Parathyroid adenoma (tissue), 2 donors: ENCODE data around the gene HERC3.

Experiments
- H2AFZ ChIP-seq: fragments of 300-600 bp; sonication (generic); one replicate; pipeline ENCODE4 v1.7.0; 2017; ENCODE audit warnings: antibody characterized with exemption, mild to moderate bottlenecking
- H3K27ac ChIP-seq: fragments of 300-600 bp; sonication (generic); one replicate; pipeline ENCODE4 v1.7.0; 2017
- H3K27me3 ChIP-seq: fragments of 300-600 bp; sonication (generic); one replicate; pipeline ENCODE4 v1.7.0; 2017; ENCODE audit warnings: low read length; ENCODE audit not compliant: control insufficient read depth, insufficient read depth
- H3K36me3 ChIP-seq: fragments of 300-600 bp; sonication (generic); one replicate; pipeline ENCODE4 v1.7.0; 2017; ENCODE audit warnings: low read length; ENCODE audit not compliant: control insufficient read depth, insufficient read depth
- H3K4me1 ChIP-seq: fragments of 300-600 bp; sonication (generic); one replicate; pipeline ENCODE4 v1.7.0; 2017; ENCODE audit warnings: control low read depth
- H3K4me2 ChIP-seq: fragments of 300-600 bp; sonication (generic); one replicate; pipeline ENCODE4 v1.7.0; 2017; ENCODE audit warnings: low read length
- H3K4me3 ChIP-seq: fragments of 300-600 bp; sonication (generic); one replicate; pipeline ENCODE4 v1.7.0; 2017; ENCODE audit warnings: low read depth, low read length
- H3K79me2 ChIP-seq: fragments of 300-600 bp; sonication (generic); one replicate; pipeline ENCODE4 v1.7.0; 2017; ENCODE audit warnings: control low read depth
- H3K9ac ChIP-seq: fragments of 300-600 bp; sonication (generic); one replicate; pipeline ENCODE4 v1.7.0; 2017; ENCODE audit warnings: mild to moderate bottlenecking
- H3K9me3 ChIP-seq: fragments of 300-600 bp; sonication (generic); one replicate; pipeline ENCODE4 v1.7.0; 2017; ENCODE audit warnings: low read length; ENCODE audit not compliant: control insufficient read depth
- TF ChIP-seq, protein P1 (sequence below): fragments of 300-600 bp; sonication (generic); IDR thresholded peaks from one replicate; pipeline ENCODE4 v1.7.0; 2017; ENCODE audit warnings: antibody characterized with exemption, mild to moderate bottlenecking
- donor health status: primary hyperparathyroidism.

Gene HERC3

DNA sequence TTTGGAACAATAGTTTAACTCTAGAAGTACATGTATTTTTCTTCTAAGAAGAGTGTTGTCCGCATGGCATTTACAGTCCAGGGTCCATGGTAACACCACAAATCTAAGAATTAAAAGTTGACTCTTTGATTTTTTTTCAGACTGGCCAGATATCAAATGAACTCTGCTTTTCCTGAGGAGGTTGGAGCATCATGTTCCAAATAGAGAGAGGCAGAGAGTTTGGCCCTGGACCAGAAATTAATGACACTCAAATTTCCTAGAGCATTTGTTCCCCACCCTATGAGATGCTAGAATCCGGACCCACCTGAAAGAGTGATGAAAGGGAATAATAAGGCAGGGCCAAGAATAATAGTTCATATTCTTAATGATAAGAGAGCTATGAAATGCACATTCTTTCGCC is 152.3 kb downstream of the HERC3 start:
- no peaks in the 10 kb centered on the region for H3K27me3 ChIP-seq
- peak overlapping the region; percentile 55 for H3K4me2 ChIP-seq
- TF ChIP-seq, protein P1, sequence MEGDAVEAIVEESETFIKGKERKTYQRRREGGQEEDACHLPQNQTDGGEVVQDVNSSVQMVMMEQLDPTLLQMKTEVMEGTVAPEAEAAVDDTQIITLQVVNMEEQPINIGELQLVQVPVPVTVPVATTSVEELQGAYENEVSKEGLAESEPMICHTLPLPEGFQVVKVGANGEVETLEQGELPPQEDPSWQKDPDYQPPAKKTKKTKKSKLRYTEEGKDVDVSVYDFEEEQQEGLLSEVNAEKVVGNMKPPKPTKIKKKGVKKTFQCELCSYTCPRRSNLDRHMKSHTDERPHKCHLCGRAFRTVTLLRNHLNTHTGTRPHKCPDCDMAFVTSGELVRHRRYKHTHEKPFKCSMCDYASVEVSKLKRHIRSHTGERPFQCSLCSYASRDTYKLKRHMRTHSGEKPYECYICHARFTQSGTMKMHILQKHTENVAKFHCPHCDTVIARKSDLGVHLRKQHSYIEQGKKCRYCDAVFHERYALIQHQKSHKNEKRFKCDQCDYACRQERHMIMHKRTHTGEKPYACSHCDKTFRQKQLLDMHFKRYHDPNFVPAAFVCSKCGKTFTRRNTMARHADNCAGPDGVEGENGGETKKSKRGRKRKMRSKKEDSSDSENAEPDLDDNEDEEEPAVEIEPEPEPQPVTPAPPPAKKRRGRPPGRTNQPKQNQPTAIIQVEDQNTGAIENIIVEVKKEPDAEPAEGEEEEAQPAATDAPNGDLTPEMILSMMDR, result no peak
- no peak overlapping the region for H3K4me3 ChIP-seq
- peaks cover 18% of the 10 kb centered on the region for H3K4me1 ChIP-seq
- H3K36me3 ChIP-seq, result no peaks in the 10 kb centered on the region
- no peak overlapping the region for H2AFZ ChIP-seq
- peaks cover 7% of the 10 kb centered on the region for H3K79me2 ChIP-seq
- H3K27ac ChIP-seq, result peak overlapping the region; percentile 82
- H3K9ac ChIP-seq, result no peak overlapping the region
- no peaks in the 10 kb centered on the region for H3K9me3 ChIP-seq

DNA sequence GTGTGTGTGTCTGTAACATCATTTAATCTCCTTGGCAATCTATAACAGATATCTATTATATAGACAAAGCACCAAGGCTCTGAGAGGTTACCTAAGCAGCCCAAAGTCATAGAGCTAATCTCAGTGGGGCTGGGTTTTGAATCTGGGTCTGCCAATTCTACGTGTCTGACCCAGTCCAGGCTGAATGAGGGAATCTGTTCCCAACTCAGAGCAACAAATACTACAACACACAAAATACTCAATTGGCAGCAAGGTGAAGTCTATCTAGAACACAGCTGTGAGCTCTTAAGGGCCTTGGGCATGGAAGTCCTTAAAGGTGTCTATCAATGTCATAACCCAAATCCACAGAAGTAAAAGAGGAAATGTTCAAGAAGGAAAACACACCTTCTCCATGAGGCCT is 152.9 kb downstream of the HERC3 start:
- Histone ChIP-seq H3K27ac (peak overlapping the region; percentile 82), H3K4me2 (peak overlapping the region; percentile 55), H3K27me3 (no peaks in the 10 kb centered on the region), H3K9me3 (no peaks in the 10 kb centered on the region), H3K79me2 (peaks cover 5% of the 10 kb centered on the region), H2AFZ (no peak overlapping the region), H3K9ac (no peak overlapping the region), H3K4me3 (no peak overlapping the region), H3K4me1 (peaks cover 18% of the 10 kb centered on the region), H3K36me3 (no peaks in the 10 kb centered on the region)
- TF ChIP-seq, protein P1, result no peak

DNA sequence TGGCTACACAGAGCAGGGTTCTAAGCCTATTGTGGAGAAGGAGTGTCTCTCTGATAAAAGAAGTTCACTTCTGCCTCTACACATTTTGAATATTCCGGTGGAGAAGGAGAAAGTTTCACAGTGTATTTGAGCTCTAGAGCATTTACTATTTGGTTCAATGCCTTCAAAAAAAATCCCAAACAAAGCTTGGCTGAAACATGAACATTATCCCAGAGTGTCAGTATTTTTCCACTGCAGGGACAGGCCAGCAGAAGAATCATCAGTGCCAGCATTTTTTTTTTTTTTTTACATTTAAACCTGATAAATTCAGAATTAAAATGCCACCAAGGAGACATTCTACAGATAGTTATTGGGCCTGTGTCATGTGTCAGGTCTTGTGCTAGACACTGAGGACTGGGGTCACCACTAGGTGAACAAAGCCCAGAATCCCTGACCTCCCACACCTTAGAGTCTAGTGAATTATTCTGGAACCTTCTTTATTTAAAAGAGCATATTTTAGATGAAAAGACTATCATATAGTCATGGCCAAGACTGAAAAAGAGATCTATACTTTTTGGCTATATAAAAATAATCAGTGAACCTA is 153.4 kb downstream of the HERC3 start:
- H3K36me3 ChIP-seq, result no peaks in the 10 kb centered on the region
- H3K4me2 ChIP-seq, result peak overlapping the region; percentile 55
- H2AFZ ChIP-seq, result no peak overlapping the region
- H3K79me2 ChIP-seq, result peaks cover 4% of the 10 kb centered on the region
- H3K4me3 ChIP-seq, result no peak overlapping the region
- H3K9me3 ChIP-seq, result no peaks in the 10 kb centered on the region
- peaks cover 18% of the 10 kb centered on the region for H3K4me1 ChIP-seq
- peak overlapping the region; percentile 82 for H3K27ac ChIP-seq
- TF ChIP-seq, protein P1, result no peak
- no peak overlapping the region for H3K9ac ChIP-seq
- no peaks in the 10 kb centered on the region for H3K27me3 ChIP-seq

DNA sequence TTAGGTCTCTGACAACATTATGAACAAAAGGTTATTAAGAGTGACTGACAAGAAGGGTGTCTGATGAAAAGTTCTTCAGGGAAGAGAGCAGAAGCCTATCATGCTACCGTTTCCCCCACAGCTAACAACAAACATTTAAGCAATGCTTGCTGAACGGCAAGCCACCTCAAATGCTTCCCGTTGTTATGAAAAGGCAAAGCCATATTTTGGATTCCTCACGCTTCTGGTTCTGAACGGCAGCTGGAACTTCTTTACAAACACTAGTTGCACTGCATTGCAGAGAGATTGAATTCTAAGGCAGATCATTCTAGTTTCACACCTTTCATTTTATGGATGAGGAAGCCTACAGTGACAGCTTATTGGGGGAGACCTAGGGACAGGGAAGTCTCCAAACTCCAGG is 153.9 kb downstream of the HERC3 start:
- TF ChIP-seq, protein P1, result no peak
- H3K27me3 ChIP-seq, result no peaks in the 10 kb centered on the region
- no peaks in the 10 kb centered on the region for H3K9me3 ChIP-seq
- peaks cover 18% of the 10 kb centered on the region for H3K4me1 ChIP-seq
- no peak overlapping the region for H3K9ac ChIP-seq
- H3K27ac ChIP-seq, result peak overlapping the region; percentile 82
- no peaks in the 10 kb centered on the region for H3K36me3 ChIP-seq
- H2AFZ ChIP-seq, result no peak overlapping the region
- H3K4me3 ChIP-seq, result no peak overlapping the region
- H3K4me2 ChIP-seq, result peak overlapping the region; percentile 26
- peaks cover 1% of the 10 kb centered on the region for H3K79me2 ChIP-seq

DNA sequence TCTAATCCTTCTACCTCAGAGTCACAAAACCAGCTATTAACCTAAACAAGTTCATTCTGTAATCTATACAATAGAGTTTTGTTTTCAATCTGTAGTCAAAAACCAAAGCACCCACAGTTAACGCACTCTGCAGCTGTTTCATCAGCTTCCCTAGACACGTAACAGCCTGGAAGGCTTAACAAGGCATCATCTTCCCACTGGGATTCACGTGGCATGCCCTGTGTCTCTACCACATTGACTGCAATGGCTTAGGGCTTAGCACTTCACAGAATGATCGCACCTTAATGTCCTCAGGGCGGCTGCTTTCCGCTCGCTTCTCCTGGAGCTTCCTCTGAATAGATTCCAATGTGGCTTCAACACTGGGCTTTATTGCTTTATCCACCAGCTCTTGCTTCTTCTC is 155.1 kb downstream of the HERC3 start:
- Histone ChIP-seq H3K9me3 (no peaks in the 10 kb centered on the region), H3K27ac (peak overlapping the region; percentile 82), H3K9ac (no peak overlapping the region), H3K27me3 (no peaks in the 10 kb centered on the region), H3K36me3 (no peaks in the 10 kb centered on the region), H3K4me2 (no peak overlapping the region), H3K4me1 (peaks cover 18% of the 10 kb centered on the region), H2AFZ (no peak overlapping the region), H3K79me2 (no peaks in the 10 kb centered on the region), H3K4me3 (no peak overlapping the region)
- TF ChIP-seq, protein P1, result no peak
